ENCODE data around the gene NOP58.
A peak's percentile ranks its signal among the peaks of the same experiment; 100 is the strongest.
"Not testable (repeated sequence)": the region's sequence is repeated elsewhere in the genome, so short reads cannot be mapped to it uniquely, and the experiment has no call there.

Gene NOP58, protein sequence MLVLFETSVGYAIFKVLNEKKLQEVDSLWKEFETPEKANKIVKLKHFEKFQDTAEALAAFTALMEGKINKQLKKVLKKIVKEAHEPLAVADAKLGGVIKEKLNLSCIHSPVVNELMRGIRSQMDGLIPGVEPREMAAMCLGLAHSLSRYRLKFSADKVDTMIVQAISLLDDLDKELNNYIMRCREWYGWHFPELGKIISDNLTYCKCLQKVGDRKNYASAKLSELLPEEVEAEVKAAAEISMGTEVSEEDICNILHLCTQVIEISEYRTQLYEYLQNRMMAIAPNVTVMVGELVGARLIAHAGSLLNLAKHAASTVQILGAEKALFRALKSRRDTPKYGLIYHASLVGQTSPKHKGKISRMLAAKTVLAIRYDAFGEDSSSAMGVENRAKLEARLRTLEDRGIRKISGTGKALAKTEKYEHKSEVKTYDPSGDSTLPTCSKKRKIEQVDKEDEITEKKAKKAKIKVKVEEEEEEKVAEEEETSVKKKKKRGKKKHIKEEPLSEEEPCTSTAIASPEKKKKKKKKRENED

GRCh38 chr2:202265467-202266277 lies at the start of gene NOP58:
NOP58 (plus strand) TSS chr2:202265763; CDS start chr2:202265942, 179 bp downstream.
- peak; percentile 97 for DNase-seq (ENCODE audit: low read depth)

- DNase-seq (ENCODE audit: low read depth) = peak; percentile 35
These were observed 43.7 kb upstream of the NOP58 start for GRCh38 chr2:202221873-202222272.

DNA sequence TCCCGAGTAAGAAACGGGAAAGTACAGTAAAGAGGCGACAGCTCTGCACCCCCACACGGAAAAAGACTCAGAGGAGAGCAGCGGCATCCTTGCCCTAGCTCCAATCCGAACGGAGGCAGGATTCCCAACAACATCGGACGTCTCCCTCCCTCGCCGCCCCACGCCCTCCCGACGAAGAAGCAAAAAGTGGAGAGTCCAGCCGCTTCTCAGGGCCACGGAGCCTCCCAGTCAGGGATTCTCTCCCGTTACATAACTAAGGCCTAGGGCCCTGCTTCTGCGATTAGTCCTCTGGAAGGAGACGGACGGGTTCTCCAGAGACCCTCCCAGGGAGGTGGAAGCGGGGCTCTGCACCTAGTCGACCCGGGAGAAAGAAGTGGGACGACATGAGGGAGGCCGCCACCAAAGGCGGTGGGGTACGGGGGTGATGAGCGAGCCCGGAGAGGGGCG lies 27.8 kb upstream of the NOP58 start:
- peak; percentile 76 for DNase-seq (ENCODE audit: low read depth)

GRCh38 chr2:202238234-202239197 lies 27.0 kb upstream of the NOP58 start, which contains the start of gene SUMO1:
SUMO1 (minus strand) TSS chr2:202238597; CDS start chr2:202238451, 146 bp downstream.
- peak; percentile 91 for DNase-seq (ENCODE audit: low read depth)

DNA sequence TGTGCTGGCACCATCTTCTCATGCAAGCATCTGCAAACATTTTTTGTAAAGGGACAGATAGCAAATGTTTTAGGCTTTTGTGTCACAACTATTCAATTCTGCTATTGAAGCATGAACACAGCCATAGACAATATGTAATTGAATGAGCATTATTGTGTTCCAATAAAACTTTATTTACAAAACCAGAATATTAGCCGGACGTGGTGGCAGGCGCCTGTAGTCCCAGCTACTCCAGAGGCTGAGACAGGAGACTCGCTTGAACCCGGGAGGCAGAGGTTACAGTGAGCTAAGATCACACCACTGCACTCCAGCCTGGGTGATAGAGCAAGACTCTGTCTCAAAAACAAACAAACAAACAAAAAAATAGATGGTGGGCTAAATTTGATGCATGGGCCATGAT lies 17.9 kb upstream of the NOP58 start:
- DNase-seq (ENCODE audit: low read depth) = not testable (repeated sequence)

DNA sequence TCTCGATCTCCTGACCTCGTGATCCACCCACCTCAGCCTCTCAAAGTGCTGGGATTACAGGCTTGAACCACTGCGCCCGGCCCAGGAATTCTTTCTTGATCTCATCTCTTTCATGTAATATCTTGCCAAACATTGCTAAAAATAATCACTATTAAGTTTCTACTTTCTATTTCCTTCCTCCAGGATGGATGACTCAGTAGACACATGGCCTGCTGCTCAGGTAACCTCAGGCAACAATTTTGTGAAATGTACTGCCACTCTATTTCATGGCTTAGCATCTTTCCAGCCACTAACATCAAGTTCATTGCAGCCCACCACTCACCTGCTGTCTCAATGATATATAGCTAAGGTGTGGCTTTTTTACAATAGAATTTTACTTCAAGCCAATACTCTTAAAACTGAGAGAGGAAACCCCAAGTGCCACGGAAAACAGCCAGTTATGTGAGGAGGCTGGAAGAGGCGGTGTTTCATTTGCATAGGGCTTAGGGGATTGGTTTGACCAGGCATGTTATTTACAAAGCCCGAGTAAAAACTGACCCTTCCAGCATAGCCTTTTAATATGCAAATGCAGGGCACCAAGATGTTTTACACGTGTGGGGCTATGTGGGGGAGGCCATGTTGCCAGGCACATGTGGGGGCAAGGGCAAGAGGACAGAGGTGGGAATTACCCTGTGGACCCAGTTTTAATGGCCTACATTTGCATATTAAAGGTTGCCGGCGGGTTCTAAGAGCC lies 15.9 kb upstream of the NOP58 start:
- DNase-seq (ENCODE audit: low read depth) = peak; percentile 43

- no peak for DNase-seq (ENCODE audit: low read depth)
These were observed 14.1 kb upstream of the NOP58 start for GRCh38 chr2:202251494-202251893.

- DNase-seq (ENCODE audit: low read depth) = peak; percentile 43
These were observed 4.0 kb upstream of the NOP58 start for GRCh38 chr2:202261531-202261930.

DNA sequence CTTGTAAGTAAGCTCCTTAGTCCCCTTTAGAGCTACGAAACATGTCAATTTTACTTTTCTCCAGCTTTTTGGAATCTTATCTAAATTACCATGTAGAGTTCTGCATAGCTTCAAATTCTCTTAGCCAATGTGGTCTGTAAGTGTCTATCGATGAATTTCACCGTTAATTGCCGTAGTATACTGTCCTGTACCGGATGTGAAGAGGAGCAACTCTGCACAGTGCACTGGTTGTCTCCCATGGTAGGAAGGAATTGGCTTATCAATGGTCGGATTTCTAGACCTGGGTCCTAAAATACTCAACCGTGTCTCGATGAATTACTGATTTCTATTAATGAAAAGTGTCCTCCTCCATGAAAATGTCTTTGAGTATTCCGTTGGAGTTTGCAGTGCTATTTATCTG lies 1.9 kb downstream of the NOP58 start:
- peak; percentile 47 for DNase-seq (ENCODE audit: low read depth)

- DNase-seq (ENCODE audit: low read depth) = peak; percentile 29
These were observed 4.0 kb downstream of the NOP58 start for GRCh38 chr2:202269585-202269984.

DNA sequence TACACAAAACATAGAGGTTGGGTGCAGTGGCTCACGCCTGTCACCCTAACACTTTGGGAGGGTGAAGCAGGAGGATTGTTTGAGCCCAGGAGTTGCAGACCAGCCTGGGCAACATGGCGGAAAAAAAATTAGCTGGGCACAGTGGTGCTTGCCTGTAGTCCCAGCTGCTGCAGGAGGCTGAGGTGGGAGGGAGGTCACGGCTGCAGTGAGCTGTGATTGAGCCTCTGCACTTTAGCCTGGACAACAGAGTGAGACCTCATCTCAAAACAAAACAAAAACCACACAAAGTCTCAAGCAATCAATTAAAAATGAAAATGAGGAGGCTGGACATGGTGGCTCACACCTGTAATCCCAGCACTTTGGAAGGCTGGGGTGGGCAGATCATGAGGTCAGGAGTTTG lies 4.9 kb downstream of the NOP58 start:
- no peak for DNase-seq (ENCODE audit: low read depth)

DNA sequence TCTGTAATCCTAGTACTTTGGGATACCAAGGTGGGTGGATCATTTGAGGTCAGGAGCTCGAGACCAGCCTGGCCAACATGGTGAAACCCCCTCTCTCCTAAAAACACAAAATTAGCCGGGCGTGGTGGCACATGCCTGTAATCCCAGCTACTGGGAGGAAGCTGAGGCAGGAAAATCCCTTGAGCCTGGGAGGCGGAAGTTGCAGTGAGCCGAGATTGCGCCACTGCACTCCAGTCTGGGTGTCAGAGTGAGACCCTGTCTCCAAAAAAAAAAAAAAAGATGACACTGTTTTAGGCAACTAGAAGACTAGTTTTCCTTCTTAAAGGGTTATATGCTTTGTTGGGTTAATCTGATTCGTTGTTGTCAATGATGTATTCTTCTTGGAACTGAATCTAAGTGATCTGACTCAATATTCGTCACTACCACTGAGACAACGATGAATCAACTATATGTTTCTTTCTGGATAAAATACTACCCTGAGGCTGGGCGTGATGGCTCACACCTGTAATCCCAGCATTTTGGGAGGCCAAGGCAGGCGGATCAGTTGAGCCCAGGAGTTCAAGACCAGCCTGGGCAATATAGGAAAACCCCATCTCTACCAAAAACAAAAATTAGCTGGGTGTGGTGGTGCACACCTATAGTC lies 10.6 kb downstream of the NOP58 start:
- peak; percentile 96 for DNase-seq (ENCODE audit: low read depth)

DNA sequence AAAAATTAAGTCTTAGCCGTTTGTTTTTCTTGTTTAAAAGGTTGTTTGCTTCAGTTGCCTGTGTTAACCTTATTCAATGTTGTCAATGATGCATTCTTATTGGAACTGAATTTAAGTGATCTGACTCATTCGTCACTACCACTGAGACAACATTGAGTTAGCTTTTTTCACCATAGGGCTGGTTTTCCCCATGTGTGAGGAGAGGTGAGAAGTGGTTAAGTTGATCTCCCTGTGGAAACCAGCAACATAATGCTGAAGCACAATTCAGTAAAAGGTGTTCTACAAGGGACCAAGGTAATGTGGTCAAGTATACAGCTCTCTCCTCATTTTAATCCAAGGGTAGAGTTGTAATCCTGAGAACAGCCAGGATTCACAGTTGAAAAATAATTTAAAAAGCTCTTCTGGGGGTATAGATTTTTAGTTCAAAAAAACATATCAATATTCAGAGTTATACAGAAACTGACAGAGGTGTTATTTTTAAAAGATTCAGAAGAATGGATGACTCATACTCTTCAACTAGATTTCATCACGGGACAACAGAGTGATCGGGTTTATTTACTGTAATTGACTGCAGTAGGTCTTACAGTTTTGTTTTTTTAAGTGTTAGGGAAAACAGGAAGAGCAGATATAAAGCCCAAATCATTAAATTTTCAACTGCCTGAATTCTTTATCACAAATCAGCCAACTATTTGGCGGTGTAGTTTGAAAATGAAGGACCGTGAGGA lies 12.6 kb downstream of the NOP58 start:
- peak; percentile 79 for DNase-seq (ENCODE audit: low read depth)

DNA sequence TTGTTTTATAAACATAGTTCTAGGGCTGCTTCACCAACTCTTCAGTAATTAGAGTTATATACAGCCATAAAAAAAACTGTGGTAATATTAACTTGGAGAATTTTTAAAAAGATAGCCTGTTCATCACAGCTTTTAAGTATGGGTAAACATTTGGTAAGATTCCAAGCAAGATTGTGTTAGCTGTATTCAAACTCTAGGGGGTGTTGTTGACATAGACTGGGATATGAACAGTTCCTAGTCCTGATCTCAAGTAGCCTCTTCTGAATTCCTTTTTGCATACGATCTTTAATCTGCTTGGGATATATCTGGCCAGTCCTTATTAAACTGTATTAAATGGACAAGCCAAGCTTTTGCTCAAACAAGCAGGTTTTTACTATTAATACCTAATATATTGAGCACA lies 13.4 kb downstream of the NOP58 start:
- DNase-seq (ENCODE audit: low read depth) = peak; percentile 74

GRCh38 chr2:202286595-202286994 lies 21.0 kb downstream of the NOP58 start:
- DNase-seq (ENCODE audit: low read depth) = no peak

GRCh38 chr2:202289394-202290204 lies 24.0 kb downstream of the NOP58 start:
- no peak for DNase-seq (ENCODE audit: low read depth)

GRCh38 chr2:202290316-202290715 lies 24.8 kb downstream of the NOP58 start:
- peak; percentile 23 for DNase-seq (ENCODE audit: low read depth)

GRCh38 chr2:202290970-202291369 lies 25.4 kb downstream of the NOP58 start:
- no peak for DNase-seq (ENCODE audit: low read depth)

DNA sequence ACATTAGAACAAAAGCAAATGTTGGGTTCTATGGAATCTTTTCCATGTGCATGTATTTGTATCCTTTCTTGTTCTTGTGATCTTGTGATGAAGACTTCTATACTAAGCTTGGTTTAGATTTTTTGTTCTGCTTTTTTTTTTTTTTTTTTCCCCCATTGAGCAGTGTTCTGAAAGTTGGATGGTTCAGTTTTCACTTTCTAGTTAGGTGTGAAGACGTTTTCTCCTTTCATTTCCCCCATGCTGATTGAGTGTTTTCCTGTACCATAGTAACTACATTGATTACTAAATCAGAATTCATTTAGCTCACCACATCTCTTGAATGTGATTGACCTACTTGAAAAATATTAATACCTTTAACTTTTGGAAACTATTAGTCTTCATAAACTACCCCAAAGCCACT lies 34.1 kb downstream of the NOP58 start:
- DNase-seq (ENCODE audit: low read depth) = no peak

Data from ELR (cell line).